H4 (cell line): ENCODE results near the gene XPR1. TPM values are rescaled to one million over a fixed set of nuclear protein-coding genes. Genes with fewer than 3 reads are reported as not detected.

Experiments used
- DNase-seq: peaks from one replicate; pipeline ENCODE4 v3.0.0-alpha.2; 2015; ENCODE audit warnings: low spot score
- total RNA-seq: library from RNA; depleted of rRNA; stranded (reverse); fragments of >200 nt; shearing (Covaris generic); gene quantifications from 2 replicates; pipeline ENCODE4 v1.2.3, GENCODE V29; 2014

The XPR1 gene
- total RNA-seq, 1 experiment from 2014 or later = 23.5 TPM

- DNase-seq = no peak
Measured at GRCh38 chr1:180892272-180892671, 260.4 kb downstream of the XPR1 start.

- no peak for DNase-seq
Measured at GRCh38 chr1:180892675-180893074, 260.9 kb downstream of the XPR1 start.

- no peak for DNase-seq
Measured at GRCh38 chr1:180893614-180894013, 261.8 kb downstream of the XPR1 start.

GRCh38 chr1:180896161-180896560 is 264.3 kb downstream of the XPR1 start:
- no peak for DNase-seq

- no peak for DNase-seq
Measured at GRCh38 chr1:180898441-180899219, 266.8 kb downstream of the XPR1 start.

- no peak for DNase-seq
Measured at GRCh38 chr1:180899262-180899661, 267.4 kb downstream of the XPR1 start.

- DNase-seq = no peak
Measured at GRCh38 chr1:180901076-180901990, 269.5 kb downstream of the XPR1 start.

GRCh38 chr1:180902541-180902940 is 270.7 kb downstream of the XPR1 start:
- DNase-seq = no peak

GRCh38 chr1:180905927-180906326 is 274.1 kb downstream of the XPR1 start:
- no peak for DNase-seq

GRCh38 chr1:180906511-180906910 is 274.7 kb downstream of the XPR1 start:
- DNase-seq = no peak

- DNase-seq = no peak
Measured at GRCh38 chr1:180907313-180908055, 275.7 kb downstream of the XPR1 start.

- no peak for DNase-seq
Measured at GRCh38 chr1:180908074-180908765, 276.4 kb downstream of the XPR1 start.

GRCh38 chr1:180909005-180909414 is 277.2 kb downstream of the XPR1 start:
- no peak for DNase-seq

GRCh38 chr1:180909462-180909976 is 277.7 kb downstream of the XPR1 start:
- DNase-seq = no peak

GRCh38 chr1:180911640-180912191 is 279.9 kb downstream of the XPR1 start:
- no peak for DNase-seq

GRCh38 chr1:180912211-180912800 is 280.5 kb downstream of the XPR1 start:
- DNase-seq = no peak

GRCh38 chr1:180912801-180913565 is 281.2 kb downstream of the XPR1 start, which contains the start of gene KIAA1614:
KIAA1614 (plus strand) TSS chr1:180912897; CDS start chr1:180913244, 347 bp downstream.
- no peak for DNase-seq

- no peak for DNase-seq
Measured at GRCh38 chr1:180915426-180915965, 283.7 kb downstream of the XPR1 start.
